UCSD-AML1 (cell line): ENCODE data around the gene COL4A5.

Experiments
- DNase-seq: peaks from one replicate; lab custom pipeline; 2025; ENCODE audit not compliant: unreplicated experiment; lab: John Stamatoyannopoulos, UW

COL4A5 gene

GRCh38 chrX:108640817-108641216, 201.2 kb downstream of the COL4A5 start:
- no peak for DNase-seq

- DNase-seq: no peak
These were observed 202.1 kb downstream of the COL4A5 start for GRCh38 chrX:108641589-108642272.

GRCh38 chrX:108642273-108642628, 202.6 kb downstream of the COL4A5 start:
- DNase-seq: no peak

- DNase-seq: no peak
These were observed 225.1 kb downstream of the COL4A5 start for GRCh38 chrX:108664701-108665100.

GRCh38 chrX:108666101-108666500, 226.5 kb downstream of the COL4A5 start:
- DNase-seq: no peak

GRCh38 chrX:108671526-108671925, 231.9 kb downstream of the COL4A5 start:
- no peak for DNase-seq

- no peak for DNase-seq
These were observed 257.1 kb downstream of the COL4A5 start for GRCh38 chrX:108696690-108697089.

GRCh38 chrX:108699368-108699767, 259.7 kb downstream of the COL4A5 start:
- DNase-seq: no peak

- DNase-seq: no peak
These were observed 262.0 kb downstream of the COL4A5 start for GRCh38 chrX:108701633-108702032.

GRCh38 chrX:108702530-108702929, 262.9 kb downstream of the COL4A5 start:
- no peak for DNase-seq

GRCh38 chrX:108704839-108705238, 265.2 kb downstream of the COL4A5 start:
- no peak for DNase-seq

- DNase-seq: no peak
These were observed 273.2 kb downstream of the COL4A5 start for GRCh38 chrX:108712886-108713285.

GRCh38 chrX:108722561-108722960, 282.9 kb downstream of the COL4A5 start:
- no peak for DNase-seq

- no peak for DNase-seq
These were observed 287.1 kb downstream of the COL4A5 start for GRCh38 chrX:108726748-108727147.

GRCh38 chrX:108731153-108731552, 291.5 kb downstream of the COL4A5 start:
- DNase-seq: no peak

GRCh38 chrX:108732630-108733321, 293.1 kb downstream of the COL4A5 start:
- DNase-seq: no peak

GRCh38 chrX:108734426-108734825, 294.8 kb downstream of the COL4A5 start:
- no peak for DNase-seq

- DNase-seq: no peak
These were observed 295.5 kb downstream of the COL4A5 start for GRCh38 chrX:108735091-108735678.

GRCh38 chrX:108735679-108736508, 296.3 kb downstream of the COL4A5 start:
- no peak for DNase-seq

GRCh38 chrX:108736509-108737479, 297.2 kb downstream of the COL4A5 start, which contains the start of gene IRS4:
TSS of gene IRS4 (minus strand) at chrX:108736563.
- DNase-seq: no peak
